HG03095 (cell line): Measurements from ENCODE around the gene BLOC1S5.
"Not testable (repeated sequence)": the region's sequence is repeated elsewhere in the genome, so short reads cannot be mapped to it uniquely, and the experiment has no call there.

Experiments
- ATAC-seq: cut with Tn5 transposase; IDR thresholded peaks from one replicate; pipeline ENCODE4 v1.9.1; 2021; ENCODE audit warnings: moderate library complexity; ENCODE audit not compliant: unreplicated experiment

BLOC1S5 gene

DNA sequence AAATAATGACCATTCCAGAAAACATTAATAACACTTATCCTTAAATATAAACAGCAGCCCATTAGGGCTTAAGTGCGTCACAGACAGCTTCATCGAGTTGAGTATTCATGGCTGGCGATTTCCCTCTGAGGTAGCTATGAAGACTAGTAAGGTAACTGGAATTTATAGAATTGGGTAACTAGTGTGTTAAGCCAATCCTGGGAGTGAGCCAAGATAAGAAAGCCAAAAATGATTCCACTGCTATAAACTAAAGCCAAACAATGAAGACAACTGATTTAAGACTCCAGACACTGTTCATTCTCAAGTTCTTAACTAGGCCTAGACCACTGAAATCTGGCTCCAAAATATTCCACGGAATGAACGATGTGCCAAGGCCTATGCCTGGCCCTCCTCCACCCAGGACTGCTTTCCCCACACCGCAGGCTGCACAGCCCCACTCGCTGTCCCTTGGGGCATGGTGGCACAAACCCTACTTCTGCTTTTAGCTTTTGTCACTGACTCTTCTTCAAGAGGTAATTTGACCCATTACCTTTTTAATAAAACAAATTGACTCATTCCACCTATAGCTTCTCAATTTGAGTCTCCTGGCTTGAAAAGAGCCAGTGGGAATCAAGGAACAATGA is 66.0 kb downstream of the BLOC1S5 start:
- no peak for ATAC-seq

DNA sequence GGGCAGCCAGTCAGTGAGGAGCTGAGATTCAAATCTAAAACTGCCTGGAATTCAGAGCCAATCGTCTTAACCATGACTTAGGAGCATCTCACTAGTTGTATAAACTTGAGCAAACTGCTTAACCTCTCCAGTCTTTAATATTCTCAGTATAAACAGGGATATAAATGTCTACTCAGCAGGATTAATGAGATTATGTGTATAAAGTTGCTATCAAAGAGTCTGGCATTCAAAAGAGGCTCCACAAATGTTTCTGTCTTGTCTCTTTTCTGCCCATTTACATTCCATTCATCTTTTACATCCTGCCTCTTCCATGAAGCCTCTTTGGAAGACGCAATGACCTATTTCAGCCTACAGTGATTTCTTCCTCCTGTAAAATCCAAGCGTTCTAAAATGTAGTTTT is 66.9 kb downstream of the BLOC1S5 start:
- no peak for ATAC-seq

DNA sequence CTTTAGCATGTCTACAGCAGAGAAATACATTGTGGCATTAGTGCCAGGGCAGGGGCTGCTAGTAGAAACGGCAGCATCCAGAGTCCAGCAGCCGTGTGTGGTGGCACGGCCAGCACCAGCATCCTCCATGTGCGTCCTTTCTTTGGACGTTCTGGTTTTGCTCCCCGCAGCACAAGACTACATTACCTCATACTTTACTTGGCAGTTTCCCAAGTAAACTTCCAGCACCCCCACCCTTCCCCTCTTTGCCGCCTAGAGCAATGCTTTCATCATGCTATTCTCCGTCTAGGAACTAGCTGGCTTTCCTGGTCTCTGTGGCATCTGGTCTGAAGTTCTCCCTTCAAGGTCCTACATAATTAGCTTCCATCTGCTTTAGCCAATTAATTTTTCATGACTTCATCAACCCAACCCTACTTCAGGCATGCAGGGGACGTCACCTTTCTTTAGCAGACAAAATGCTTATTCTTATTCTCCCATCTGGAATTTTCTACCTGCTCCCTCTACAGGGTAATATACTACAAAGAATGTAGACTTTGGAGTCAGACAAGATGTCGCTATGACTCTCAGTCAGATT is 67.6 kb downstream of the BLOC1S5 start:
- no peak for ATAC-seq

DNA sequence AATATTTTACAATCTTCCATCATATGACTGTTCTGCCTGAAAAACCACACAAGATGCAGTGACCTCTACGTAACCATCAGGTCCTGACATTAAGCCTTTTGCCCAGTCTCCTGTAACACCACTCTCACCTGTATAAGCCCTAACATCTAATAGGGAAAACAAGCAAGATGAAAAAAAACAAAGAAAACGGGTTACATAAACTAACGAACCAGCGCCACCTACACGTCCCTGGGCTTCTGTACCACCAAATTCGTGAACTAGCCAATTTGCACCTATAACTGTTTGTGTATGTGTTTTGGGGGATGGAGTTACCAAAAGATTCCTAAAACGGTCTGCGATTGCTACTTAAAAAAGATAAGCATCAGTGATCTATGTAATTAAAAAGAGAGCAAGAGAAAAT is 70.2 kb downstream of the BLOC1S5 start:
- ATAC-seq: no peak

DNA sequence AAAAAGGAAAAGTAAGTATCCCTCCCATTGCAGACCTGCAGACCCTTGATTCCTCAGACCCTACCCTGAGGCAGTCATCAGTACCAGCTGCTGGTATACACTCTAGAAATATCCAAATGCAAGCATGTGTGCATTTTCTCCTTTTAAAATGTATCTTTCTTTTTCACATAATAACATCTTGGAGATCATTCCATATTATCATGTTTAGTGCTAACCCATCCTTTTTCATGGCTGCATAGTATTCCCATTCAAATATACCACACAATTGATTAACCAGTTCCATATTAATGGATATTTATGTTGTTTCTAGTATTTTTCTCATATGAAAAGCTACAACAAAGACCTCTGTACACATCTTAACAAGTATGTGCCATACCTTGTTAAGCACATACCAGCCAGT is 70.8 kb downstream of the BLOC1S5 start:
- ATAC-seq: no peak

DNA sequence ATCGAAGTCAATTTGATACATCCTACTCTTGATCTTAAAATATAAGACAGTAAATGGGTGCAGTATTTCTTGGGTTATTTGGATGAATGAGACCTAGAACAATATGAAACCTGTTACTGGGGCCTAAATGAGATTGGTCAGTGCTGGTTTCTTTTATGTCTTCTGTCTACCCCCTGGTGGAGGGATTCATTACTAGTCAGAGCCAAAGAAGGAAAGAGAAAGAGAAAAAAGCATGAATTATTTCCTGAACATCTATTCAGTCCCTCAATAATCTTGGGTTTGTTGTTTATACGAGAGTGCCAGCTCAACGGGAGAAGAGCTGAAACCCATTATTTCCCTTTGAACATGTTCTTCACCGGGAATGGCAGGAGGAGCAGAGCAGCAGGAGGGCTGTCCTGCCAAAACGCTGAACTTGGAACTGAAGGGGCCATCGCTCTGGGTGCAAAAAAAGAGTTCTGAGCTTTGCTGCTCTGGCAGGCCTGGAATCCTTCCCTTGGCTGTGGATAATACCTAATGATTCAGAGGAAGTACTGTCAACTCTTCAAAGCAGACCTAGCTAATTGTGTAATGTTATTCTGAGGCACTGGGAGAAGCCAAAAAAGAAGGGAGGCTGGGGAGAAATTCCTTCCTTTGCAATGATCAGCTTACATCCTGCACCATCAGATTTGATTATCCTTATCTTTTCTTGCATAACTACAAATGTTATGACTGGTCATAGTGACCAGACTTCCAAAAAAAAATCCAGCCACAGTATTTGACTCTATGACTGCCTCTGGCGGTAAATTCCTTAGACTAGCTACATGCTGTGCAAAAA is 72.0 kb downstream of the BLOC1S5 start:
- no peak for ATAC-seq

DNA sequence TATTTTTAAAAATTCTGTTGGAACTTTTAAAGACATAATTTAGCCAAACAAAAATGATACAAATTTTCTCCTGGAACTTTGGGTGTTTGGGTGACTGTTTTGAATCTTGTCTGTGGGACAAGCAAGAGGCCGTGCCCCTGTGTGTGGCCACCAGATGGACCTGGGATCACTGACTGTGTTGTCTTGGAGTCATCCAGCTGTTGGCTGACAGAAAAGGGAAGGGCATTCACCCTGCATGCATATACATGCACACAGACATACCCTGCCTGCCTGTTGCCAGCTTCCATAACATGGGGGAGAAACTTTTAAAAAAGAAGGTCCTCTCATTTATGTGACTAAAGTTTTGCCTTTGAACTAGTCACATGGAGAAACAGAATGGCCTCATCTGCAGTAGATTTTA is 72.7 kb downstream of the BLOC1S5 start:
- ATAC-seq: no peak

DNA sequence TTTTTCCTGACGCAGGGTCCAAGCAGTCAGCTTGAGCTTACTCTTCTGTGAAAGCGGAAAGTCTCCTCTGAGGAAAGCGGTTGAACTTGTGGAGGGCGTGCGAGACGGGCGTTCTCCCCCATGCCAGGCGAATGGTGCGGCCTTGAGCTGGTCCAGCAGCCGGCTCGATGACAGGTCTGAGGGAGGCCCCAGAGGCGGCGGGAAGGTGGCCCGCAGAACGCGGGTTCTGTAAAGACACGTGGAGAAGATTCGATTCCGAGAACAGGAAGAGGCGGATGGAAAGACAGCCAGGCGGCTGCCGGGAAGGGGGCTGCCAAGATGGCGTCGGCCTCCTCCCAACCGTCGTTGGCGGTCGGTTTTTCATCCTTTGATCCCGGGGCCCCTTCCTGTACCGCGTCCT is 78.0 kb downstream of the BLOC1S5 start:
- no peak for ATAC-seq

DNA sequence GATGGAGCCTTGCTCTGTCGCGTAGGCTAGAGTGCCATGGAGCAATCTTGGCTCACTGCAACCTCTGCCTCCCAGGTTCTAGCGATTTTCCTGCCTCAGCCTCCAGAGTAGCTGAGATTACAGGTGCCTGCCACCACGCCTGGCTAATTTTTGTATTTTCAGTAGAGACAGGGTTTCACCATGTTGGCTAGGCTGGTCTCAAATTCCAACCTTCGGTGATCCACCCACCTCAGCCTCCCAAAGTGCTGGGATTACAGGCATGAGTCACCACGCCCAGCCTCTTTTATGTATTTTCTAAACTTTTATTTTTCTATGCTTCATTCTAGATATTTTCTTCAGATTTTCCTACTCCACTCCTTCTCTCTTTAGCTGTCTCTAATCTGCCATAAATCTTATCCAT is 80.2 kb downstream of the BLOC1S5 start:
- ATAC-seq: not testable (repeated sequence)

DNA sequence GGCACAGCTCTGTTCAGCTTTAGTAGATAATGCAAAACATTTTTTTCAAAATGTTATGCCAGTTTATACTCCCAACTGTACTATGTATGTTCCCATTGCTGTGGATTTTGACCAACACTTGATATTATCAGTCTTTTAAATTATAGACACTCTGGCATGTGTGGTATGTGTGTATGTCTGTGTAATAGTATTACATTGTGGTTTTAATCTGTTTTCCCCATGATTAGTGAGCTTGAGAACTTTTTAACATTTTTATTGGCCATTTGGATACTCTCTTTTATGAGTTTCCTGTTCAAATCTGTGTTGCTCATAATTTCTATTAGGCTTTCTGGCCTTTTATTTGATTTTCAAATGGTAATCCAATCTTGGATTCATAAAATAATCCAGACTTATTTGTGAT is 84.4 kb downstream of the BLOC1S5 start:
- ATAC-seq: no peak

DNA sequence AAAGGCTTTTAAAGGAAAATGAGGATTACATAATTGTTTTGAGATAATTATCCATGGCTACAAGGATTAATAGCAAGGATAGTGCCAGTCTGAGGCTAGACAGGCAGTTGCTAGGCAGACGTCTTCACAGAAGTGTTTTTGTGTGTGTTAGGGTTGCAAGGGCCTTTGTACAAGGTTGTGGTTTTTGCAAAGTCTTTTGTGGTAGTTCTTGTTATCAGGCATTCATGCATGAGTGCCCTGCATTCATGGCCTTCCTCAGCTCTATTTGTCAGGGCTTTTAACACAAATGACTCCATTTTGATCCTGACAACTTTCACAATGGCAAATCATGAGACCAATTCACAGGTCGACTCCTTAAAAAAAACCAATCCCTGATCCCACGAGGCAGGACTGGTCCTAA is 85.5 kb downstream of the BLOC1S5 start:
- ATAC-seq: no peak

DNA sequence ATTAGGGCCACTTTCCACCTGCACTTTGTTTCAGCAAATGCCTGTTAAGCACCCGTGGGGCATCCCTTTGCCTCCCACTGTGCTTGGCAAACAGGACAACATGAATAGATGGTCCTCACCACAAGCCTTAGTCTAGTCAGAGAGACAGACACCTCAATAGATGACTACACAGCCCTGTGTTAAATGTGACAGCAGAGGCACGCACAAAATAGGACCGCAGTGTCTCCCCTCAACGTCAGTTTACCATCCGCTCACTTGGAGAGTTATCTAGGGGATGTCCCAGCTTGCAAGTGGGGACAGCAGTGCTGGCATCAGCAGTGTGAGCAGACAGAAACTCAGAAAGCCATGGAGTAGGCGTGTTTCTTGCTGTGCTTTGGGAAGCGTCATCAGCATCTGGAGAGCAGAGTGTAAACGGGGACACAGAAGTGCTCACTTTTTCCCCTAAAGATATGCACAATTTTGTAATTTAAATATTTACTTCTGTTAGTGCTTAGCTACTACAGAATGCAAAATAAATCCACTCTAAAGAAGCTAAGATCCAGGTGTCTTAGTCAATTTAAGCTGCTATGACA is 87.6 kb downstream of the BLOC1S5 start:
- ATAC-seq: no peak

DNA sequence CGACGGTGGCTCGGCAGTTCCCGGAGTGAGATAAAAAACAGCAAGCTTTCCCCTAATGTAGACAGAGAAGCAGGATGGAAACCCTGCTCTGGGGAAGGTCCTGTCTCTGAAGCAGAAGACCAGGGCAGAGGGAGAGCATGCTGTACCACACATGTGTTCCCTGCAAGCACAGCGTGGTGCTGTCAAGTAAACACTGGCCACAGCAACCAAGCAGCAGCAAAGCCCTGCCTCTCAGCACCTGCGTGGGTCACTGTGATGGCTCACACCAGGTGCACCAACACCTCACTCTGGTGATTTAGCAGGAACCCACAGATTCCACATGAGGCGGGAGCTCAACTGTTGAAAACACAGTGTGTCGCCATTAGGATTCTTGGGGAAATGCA is 88.4 kb downstream of the BLOC1S5 start:
- no peak for ATAC-seq

DNA sequence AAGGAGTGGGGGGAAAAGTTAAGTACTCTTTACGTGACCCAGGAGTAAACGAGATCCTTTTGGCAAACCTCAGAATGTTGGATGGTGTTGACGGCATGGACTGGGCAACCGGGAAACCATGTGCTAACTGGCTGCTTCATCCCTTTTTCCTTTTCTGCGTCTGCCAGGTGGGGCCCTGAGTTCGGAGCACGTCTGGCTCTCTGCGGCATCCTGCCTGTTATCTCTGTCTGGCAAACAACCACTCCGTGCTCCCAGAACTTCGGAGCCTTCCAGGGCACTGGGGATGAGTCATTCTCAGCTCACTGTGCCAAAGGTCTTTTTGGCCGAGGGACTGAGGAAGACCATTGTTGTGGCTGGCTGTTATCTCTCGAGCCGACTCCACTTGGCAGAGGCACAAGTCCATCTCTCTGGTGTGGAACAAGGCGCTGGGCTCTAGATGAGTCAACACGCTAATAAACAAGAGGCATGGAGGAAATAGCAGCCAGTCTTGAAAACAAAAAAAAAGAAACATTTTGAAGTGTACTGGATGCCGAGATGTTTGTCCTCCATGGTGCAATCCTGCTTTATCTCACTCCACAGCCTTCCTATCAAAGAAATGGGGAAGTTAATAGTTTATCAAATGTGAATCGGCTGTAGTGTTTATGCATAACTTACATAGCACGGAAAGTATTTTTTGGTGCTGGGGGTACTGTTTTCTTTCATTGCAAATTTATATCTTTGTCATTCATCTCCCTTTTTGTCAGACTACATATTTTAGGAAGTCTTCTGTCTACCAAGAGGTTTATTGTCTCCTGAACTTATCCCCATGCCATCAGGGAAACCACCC is 89.0 kb downstream of the BLOC1S5 start:
- no peak for ATAC-seq

DNA sequence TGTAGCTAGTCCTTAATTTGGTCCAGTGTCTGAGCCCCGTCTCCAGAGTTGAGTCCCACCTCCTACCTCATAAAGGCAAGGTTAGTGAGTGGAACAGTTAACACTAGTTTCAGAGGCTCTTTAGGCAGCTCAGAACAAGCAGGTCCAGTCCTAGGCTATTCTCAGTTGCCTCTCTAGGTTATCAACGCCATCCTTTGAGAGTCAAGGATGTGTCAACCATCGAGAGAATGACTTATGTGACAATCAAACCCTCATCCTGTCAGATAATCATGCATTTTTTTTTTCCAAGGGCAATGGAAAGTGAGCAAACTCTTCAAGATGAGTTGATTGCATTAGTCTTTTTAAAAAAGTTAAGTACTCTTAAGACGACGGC is 89.6 kb downstream of the BLOC1S5 start:
- ATAC-seq: no peak

DNA sequence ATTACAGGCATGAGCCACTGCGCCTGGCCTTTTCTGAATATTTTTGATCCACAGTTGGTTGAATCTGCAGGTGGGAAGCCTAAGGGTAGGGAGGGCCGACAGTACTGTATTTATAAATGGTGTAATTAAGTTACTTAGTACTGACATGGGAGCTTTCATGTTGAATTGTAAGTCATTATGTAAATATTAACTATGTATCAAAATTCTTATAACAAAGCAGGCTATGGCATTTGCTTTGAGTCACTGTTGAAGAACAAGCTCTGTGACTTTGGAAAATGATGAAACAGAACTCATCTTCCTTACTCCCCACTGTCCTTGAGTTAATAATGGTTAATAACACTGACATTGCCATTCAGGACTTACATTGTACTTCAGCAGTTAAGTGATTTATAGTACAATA is 90.6 kb downstream of the BLOC1S5 start:
- no peak for ATAC-seq

DNA sequence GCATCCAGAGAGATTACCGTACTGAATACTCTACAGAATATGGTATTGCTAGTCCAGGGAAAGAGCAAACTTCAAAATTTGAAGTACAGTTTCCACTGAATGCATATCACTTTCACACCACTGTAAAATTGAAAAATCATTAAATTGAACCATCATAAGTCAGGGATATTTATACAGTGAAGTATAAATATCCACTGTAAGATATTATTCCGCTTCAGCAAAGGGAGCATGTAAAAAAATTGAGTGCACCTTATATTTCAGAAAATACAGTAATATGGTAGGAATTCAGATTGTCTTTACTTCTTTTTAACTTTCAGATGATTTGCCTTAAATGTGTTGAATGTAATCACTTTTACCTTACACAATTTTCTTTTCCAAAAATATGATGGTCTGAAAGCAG is 92.7 kb downstream of the BLOC1S5 start:
- no peak for ATAC-seq

DNA sequence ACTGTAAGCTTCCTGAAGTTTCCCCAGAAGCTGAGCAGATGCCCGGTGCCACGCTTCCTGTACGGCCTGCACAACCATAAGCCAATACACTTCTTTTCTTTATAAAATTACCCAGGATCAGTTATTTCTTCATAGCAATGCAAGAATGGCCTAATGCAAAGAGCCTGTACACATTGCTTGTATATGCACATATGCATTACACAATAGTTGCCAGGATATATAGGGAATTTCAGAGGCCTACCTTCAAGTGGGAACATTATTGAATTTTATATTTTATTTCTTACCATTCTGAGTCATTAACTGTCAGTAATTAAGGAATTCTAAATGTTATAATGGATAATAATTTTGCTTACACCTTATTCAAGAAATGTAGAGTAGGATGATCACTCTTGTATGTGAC is 93.6 kb downstream of the BLOC1S5 start:
- ATAC-seq: no peak
